HepG2 (cell line): ENCODE measurements around the gene S100A11. TPM values are rescaled to one million over a fixed set of nuclear protein-coding genes. Genes with fewer than 3 reads are reported as not detected.

Experiments used
- ATAC-seq: fragments of 200-7000 bp; cut with Tn5 transposase; 3 replicates; pipeline ENCODE4 v1.9.1; 2020; ENCODE audit warnings: mild to moderate bottlenecking, moderate library complexity
- BruUV-seq: library from RNA; stranded (reverse); fragments of 400-500 nt; replicated peaks from 2 replicates; lab custom pipeline; 2021; lab: Mats Ljungman, UMichigan
- CTCF ChIA-PET: fragments of 300-600 bp; formaldehyde crosslinking; extraction: SDS; loops from one replicate; lab custom pipeline; 2021; ENCODE audit warnings: low total read pairs, inconsistent platforms, low intra/inter-chr PET ratio; lab: Yijun Ruan, JAX
- POLR2A ChIA-PET: fragments of 350-600 bp; sonication (Branson Sonifier 250); formaldehyde crosslinking; loops from one replicate; lab custom pipeline; 2020; ENCODE audit warnings: antibody characterized with exemption, inconsistent platforms; lab: Yijun Ruan, JAX
- DNase-seq: peaks from one replicate; pipeline ENCODE4 v3.0.0-alpha.2; 2015; ENCODE audit warnings: low spot score
- FAIRE-seq: peaks from 3 replicates; lab custom pipeline; 2011; peaks lifted over from hg19 to GRCh38; lab: Jason Lieb, UNC
- H2AFZ ChIP-seq: one replicate; pipeline ENCODE4 v1.6.1; 2011; ENCODE audit warnings: low read length, inconsistent platforms
- H3K27ac ChIP-seq: fragments of 300-600 bp; 3 replicates; pipeline ENCODE4 v1.8.0; 2011; ENCODE audit warnings: mixed run types, mild to moderate bottlenecking, mixed read lengths, low read length, inconsistent platforms; ENCODE audit not compliant: insufficient read depth; ENCODE audit errors: extremely low read length
- H3K27me3 ChIP-seq, 2 experiments: fragments of 200-600 bp in 1 of 2; 2 replicates in 1 of 2; 3 replicates in 1 of 2; pipeline versions ENCODE4 v1.6.0 to v1.8.0; 2011; ENCODE audit warnings: low read length in 2 of 2, mild to moderate bottlenecking in 2 of 2, moderate library complexity in 2 of 2, inconsistent platforms in 1 of 2; ENCODE audit not compliant: insufficient read depth in 2 of 2, control insufficient read depth in 1 of 2
- H3K36me3 ChIP-seq, 2 experiments: fragments of 200-600 bp in 1 of 2; replicated peaks in 1 of 2; 2 replicates in 1 of 2; 3 replicates in 1 of 2; pipeline versions ENCODE4 v1.5.1 to v1.8.0; 2011; ENCODE audit warnings: low read length in 2 of 2, inconsistent platforms in 1 of 2; ENCODE audit not compliant: insufficient read depth in 2 of 2, control insufficient read depth in 1 of 2
- H3K4me1 ChIP-seq: 2 replicates; pipeline ENCODE4 v1.5.1; 2012; ENCODE audit warnings: low read length, inconsistent platforms; ENCODE audit not compliant: insufficient read depth
- H3K4me2 ChIP-seq: 2 replicates; pipeline ENCODE4 v1.6.0; 2011; ENCODE audit warnings: low read depth, low read length, inconsistent platforms
- H3K4me3 ChIP-seq, 3 experiments: fragments of 200-600 bp in 1 of 3; sonication (generic), shearing (Covaris generic) in 1 of 3; replicated peaks in 1 of 3; 2 replicates each; pipeline ENCODE4 v1.5.1; 2011 to 2016; ENCODE audit warnings: low read length in 3 of 3, inconsistent platforms in 2 of 3, low read depth in 2 of 3, mild to moderate bottlenecking in 2 of 3, control low read depth in 1 of 3, mixed read lengths in 1 of 3; ENCODE audit not compliant: insufficient read depth in 1 of 3
- H3K79me2 ChIP-seq: one replicate; pipeline ENCODE4 v1.6.1; 2011; ENCODE audit warnings: low read length, inconsistent platforms; ENCODE audit not compliant: insufficient read depth
- H3K9ac ChIP-seq: 2 replicates; pipeline ENCODE4 v1.6.0; 2011; ENCODE audit warnings: mild to moderate bottlenecking, low read depth, low read length, inconsistent platforms; ENCODE audit not compliant: insufficient read depth
- H3K9me3 ChIP-seq: 2 replicates; pipeline ENCODE4 v1.5.1; 2012; ENCODE audit warnings: mild to moderate bottlenecking, low read length
- H4K20me1 ChIP-seq: 2 replicates; pipeline ENCODE4 v1.6.0; 2011; ENCODE audit warnings: inconsistent platforms, mild to moderate bottlenecking, low read length, moderate library complexity; ENCODE audit not compliant: insufficient read depth
- ARNT2 ChIP-seq: sonication (generic); formaldehyde crosslinking; IDR thresholded peaks from 2 replicates; pipeline ENCODE4 v1.8.0; 2022; ENCODE audit warnings: mild to moderate bottlenecking, low read depth, missing genetic modification reagents, moderate library complexity
- HDAC2 ChIP-seq: sonication (generic); formaldehyde crosslinking; IDR thresholded peaks from 2 replicates; pipeline ENCODE4 v1.4.0; 2020; ENCODE audit warnings: missing genetic modification reagents
- PCBP1 ChIP-seq: fragments of 200-400 bp; formaldehyde crosslinking; IDR thresholded peaks from 2 replicates; pipeline ENCODE4 v1.6.1; 2017; ENCODE audit warnings: mild to moderate bottlenecking, low read depth, low read length, borderline replicate concordance
- PRDM4 ChIP-seq: sonication (generic); formaldehyde crosslinking; IDR thresholded peaks from 2 replicates; pipeline ENCODE4 v1.9.0; 2021; ENCODE audit warnings: missing genetic modification reagents, borderline replicate concordance
- SAFB2 ChIP-seq: sonication (generic); formaldehyde crosslinking; IDR thresholded peaks from 2 replicates; pipeline ENCODE4 v1.5.1; 2020; ENCODE audit warnings: missing genetic modification reagents, low read depth, mild to moderate bottlenecking, borderline replicate concordance
- ZBTB4 ChIP-seq: sonication (generic); formaldehyde crosslinking; IDR thresholded peaks from 2 replicates; pipeline ENCODE4 v1.4.0; 2020; ENCODE audit warnings: missing genetic modification reagents, mild to moderate bottlenecking, borderline replicate concordance
- ZNF577 ChIP-seq: sonication (generic); formaldehyde crosslinking; IDR thresholded peaks from 2 replicates; pipeline ENCODE4 v1.4.0; 2020; ENCODE audit warnings: mild to moderate bottlenecking, low read depth, missing genetic modification reagents, borderline replicate concordance
- WGBS: methylation state at CpG from one replicate; pipeline ENCODE4 v1.1.6; 2017; ENCODE audit warnings: low lambda C conversion rate; 5-methylcytosine and 5-hydroxymethylcytosine counted together
- in situ Hi-C: cut with HindIII; loops from 2 replicates; pipeline ENCODE4 v1.10.0; 2017; ENCODE audit warnings: low pct_unique_long_range_greater_than_20kb; ENCODE audit not compliant: extremely low pct_ligation_motif_present
- intact Hi-C: fragments of 100-400 bp; cut with micrococcal nuclease; formaldehyde crosslinking; loops from one replicate; pipeline ENCODE4 v1.10.0; 2022; ENCODE audit not compliant: unreplicated experiment
- polyA plus RNA-seq, 8 experiments: library from polyadenylated mRNA; depleted of rRNA in 3 of 8; stranded (reverse) in 7 of 8; unstranded in 1 of 8; fragments of >200 nt; fragmentation: Illumina TruSeq in 4 of 8; extraction: Trizol in 4 of 8; gene quantifications; 2 replicates each; pipeline versions ENCODE4 v1.2.1 to v1.2.3, GENCODE V29; 2011 to 2016; ENCODE audit warnings: low read depth in 4 of 8, missing spikeins in 1 of 8, mixed read lengths in 1 of 8; ENCODE audit not compliant: insufficient read depth in 1 of 8
- total RNA-seq, 5 experiments: library from RNA; depleted of rRNA; stranded (reverse); fragments of >200 nt; fragmentation: Illumina TruSeq; extraction: Trizol; gene quantifications; 2 replicates each; pipeline ENCODE4 v1.2.3, GENCODE V29; 2016; ENCODE audit warnings: low read depth in 1 of 5

The S100A11 gene
- total and polyA plus RNA-seq, 2 of the 13 experiments (the other 11 are each of a cell fraction or from before 2014, with no cell fraction given), result 6.6 to 34.4 TPM

GRCh38 chr1:152039886-152040285, 3.1 kb upstream of the S100A11 start:
- DNase-seq, result no peak
- Histone ChIP-seq H3K9ac (no peak overlapping the region), H3K4me3 (no peak overlapping the region), H3K9me3 (no peaks in the 10 kb centered on the region), H4K20me1 (no peaks in the 10 kb centered on the region), H3K4me1 (peaks cover 25% of the 10 kb centered on the region), H3K79me2 (no peaks in the 10 kb centered on the region), H3K27me3 (peaks cover 0 to 48% of the 10 kb centered on the region in 2 experiments; a peak in 1 of 5 replicates), H2AFZ (no peak overlapping the region), H3K36me3 (no peaks in the 10 kb centered on the region), H3K27ac (no peak overlapping the region), H3K4me2 (no peak overlapping the region)
- BruUV-seq, result no TSS peak
- 0% methylated on average over 1 of the region's 1 CpG for WGBS
- no peak for ATAC-seq
- POLR2A ChIA-PET, result no interaction called here
- intact Hi-C loops, result no loop called here
- no peak for FAIRE-seq
- CTCF ChIA-PET, result no interaction called here
- TF ChIP-seq SAFB2 (CRISPR knock-in tag) (no peak), HDAC2 (CRISPR knock-in tag) (no peak), PRDM4 (CRISPR knock-in tag) (no peak), ARNT2 (CRISPR knock-in tag) (no peak), PCBP1 (no peak), ZNF577 (CRISPR knock-in tag) (no peak), ZBTB4 (CRISPR knock-in tag) (no peak)
- TF ChIP-seq, all 625 proteins: peak for 0
- in situ Hi-C loops, result no loop called here
